ENCODE measurements around the gene KLHDC7A. TPM values are rescaled to one million over a fixed set of nuclear protein-coding genes. Genes with fewer than 3 reads are reported as not detected.

KLHDC7A gene
- total and polyA plus RNA-seq, 2 of the 4 experiments (the other 2 are of a cell fraction): not detected

DNA sequence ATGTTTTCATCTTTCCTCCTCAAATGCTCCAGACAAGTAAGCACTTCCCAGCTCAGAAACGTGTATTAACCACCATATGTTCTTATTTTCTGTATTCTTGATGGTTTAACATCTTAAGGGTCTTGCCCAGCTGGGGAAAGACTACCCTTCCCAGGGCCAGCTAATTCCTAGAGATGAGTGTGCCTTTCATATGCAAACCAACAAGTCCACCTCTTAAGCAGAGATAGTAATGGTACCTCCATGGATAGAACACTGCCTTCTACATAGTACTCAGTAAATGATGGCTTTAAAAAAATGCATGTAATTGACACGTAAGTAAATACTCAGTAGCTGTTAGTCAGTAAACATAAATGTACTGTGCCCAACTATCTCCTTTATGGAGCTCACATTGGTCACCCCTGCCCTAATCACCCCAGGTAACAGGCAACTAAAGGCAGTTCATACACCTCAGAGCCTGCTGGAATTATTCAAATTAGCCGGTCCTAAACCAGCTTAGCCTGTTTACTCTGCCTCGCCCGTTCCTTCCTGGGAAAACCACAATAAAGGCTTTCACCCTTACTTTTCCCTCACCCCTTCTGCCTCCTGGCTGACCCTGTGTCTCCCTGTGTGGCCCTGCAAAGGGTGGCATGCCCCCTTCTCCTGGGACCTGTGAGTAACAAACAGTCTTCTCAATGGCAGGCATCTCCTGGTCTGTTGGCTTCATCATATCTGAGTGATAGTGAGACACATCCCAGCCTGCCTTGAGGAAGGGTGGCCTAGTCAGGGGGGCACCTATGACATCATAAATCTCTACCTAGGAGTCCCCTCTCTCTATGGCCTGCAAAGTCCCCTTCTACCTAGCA, 40.1 kb upstream of the KLHDC7A start:
- TF ChIP-seq MAZ (IDR thresholded peaks at IDR 0.05; ENCODE audit: borderline replicate concordance, low read depth, low read length) (no peak), FOS (IDR thresholded peaks at IDR 0.05; ENCODE audit: low read depth, low read length) (no peak)
- TF ChIP-seq, protein P1, sequence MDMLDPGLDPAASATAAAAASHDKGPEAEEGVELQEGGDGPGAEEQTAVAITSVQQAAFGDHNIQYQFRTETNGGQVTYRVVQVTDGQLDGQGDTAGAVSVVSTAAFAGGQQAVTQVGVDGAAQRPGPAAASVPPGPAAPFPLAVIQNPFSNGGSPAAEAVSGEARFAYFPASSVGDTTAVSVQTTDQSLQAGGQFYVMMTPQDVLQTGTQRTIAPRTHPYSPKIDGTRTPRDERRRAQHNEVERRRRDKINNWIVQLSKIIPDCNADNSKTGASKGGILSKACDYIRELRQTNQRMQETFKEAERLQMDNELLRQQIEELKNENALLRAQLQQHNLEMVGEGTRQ (IDR thresholded peaks at IDR 0.05; ENCODE audit: low read depth, low read length): no peak
- Histone ChIP-seq H3K4ac (ENCODE audit: low read depth, low read length) (no peak overlapping the region), H3K9me1 (ENCODE audit: insufficient read depth, low read length) (no peaks in the 10 kb centered on the region), H3K18ac (ENCODE audit: low read depth, low read length) (no peak overlapping the region), H3K4me2 (ENCODE audit: low read depth, low read length) (no peak overlapping the region), H3K23ac (ENCODE audit: low read depth, low read length) (no peak overlapping the region), H3K36me3 (ENCODE audit: control insufficient read depth, insufficient read depth, low read length) (no peaks in the 10 kb centered on the region), H3K9me3 (ENCODE audit: control insufficient read depth, insufficient read depth, low read length) (peaks cover 27% of the 10 kb centered on the region), H2BK20ac (ENCODE audit: low read depth, low read length) (no peak overlapping the region), H3K14ac (replicated peaks; ENCODE audit: low read depth, low read length) (no peak overlapping the region), H2BK15ac (ENCODE audit: low read depth, low read length) (no peak overlapping the region), H2BK5ac (ENCODE audit: low read depth, low read length, poor library complexity, severe bottlenecking) (no peak overlapping the region), H2AK5ac (ENCODE audit: low read depth, low read length) (no peak overlapping the region), H3K4me3 (ENCODE audit: insufficient read depth, low read depth, low read length) (no peak overlapping the region), H3K27me3 (ENCODE audit: control insufficient read depth, insufficient read depth, low read length) (no peaks in the 10 kb centered on the region), H4K5ac (ENCODE audit: low read depth, low read length) (no peak overlapping the region), H3K56ac (ENCODE audit: extremely low read depth, insufficient read depth, low read length) (no peak overlapping the region), H4K8ac (ENCODE audit: low read depth in 2 of 2, low read length in 2 of 2) (no peak overlapping the region), H3K4me1 (ENCODE audit: control insufficient read depth, insufficient read depth, low read length) (no peaks in the 10 kb centered on the region), H2AFZ (replicated peaks; ENCODE audit: low read length, poor library complexity) (no peak overlapping the region), H2BK120ac (ENCODE audit: low read depth, low read length) (no peak overlapping the region), H3K79me1 (ENCODE audit: low read depth in 1 of 2, low read length in 2 of 2) (no peaks in the 10 kb centered on the region), H3K9ac (ENCODE audit: low read depth, low read length) (no peak overlapping the region), H4K20me1 (ENCODE audit: insufficient read depth, low read length) (no peaks in the 10 kb centered on the region), H4K91ac (ENCODE audit: insufficient read depth, low read depth, low read length) (no peak overlapping the region), H3K27ac (ENCODE audit: insufficient read depth, low read length) (no peak overlapping the region), H2AK9ac (replicated peaks; ENCODE audit: low read depth, low read length, poor library complexity) (no peak overlapping the region)
- ChIA-PET CTCF (no interaction called here), POLR2A (ENCODE audit: unreplicated experiment) (no interaction called here)
- in situ Hi-C loops (cut with MboI; ENCODE audit: low sequenced_read_pairs) (no loop called here), intact Hi-C loops (cut with micrococcal nuclease) (no loop called here), dilution Hi-C loops (cut with HindIII; ENCODE audit: low sequenced_read_pairs, unreplicated experiment) (no loop called here)
- 0% methylated on average over 2 of the region's 5 CpGs; no CpG with 5 or more reads in 1 of the 2 experiments for WGBS, 2 experiments (ENCODE audit: extremely low coverage in 2 of 2, insufficient read length in 1 of 2)
- no peak for DNase-seq
- ATAC-seq (ENCODE audit: low read depth): no peak
- BruUV-seq (replicated peaks): no TSS peak

All from IMR-90 (cell line).